Uterus (tissue), 4 donors: Measurements from ENCODE around the gene YARS1. TPM values are rescaled to one million over a fixed set of nuclear protein-coding genes. Genes with fewer than 3 reads are reported as not detected.

Source experiments
- DNase-seq, 2 donors: peaks; one replicate each; pipeline ENCODE4 v3.0.0-alpha.2; 2019 to 2020
- H3K27ac ChIP-seq, 2 donors: fragments of 200-600 bp; sonication (generic); 1 replicate in 1 of 2; 2 replicates in 1 of 2; pipeline ENCODE4 v1.5.1; 2016 to 2018
- H3K27me3 ChIP-seq, 2 donors: fragments of 200-600 bp; sonication (generic); one replicate each; pipeline ENCODE4 v1.5.1; 2018 to 2019; ENCODE audit warnings: control low read depth in 1 of 2
- H3K36me3 ChIP-seq, 2 donors: fragments of 200-600 bp; sonication (generic); one replicate each; pipeline ENCODE4 v1.5.1; 2019; ENCODE audit warnings: control low read depth in 1 of 2
- H3K4me1 ChIP-seq, 2 donors: fragments of 200-600 bp; sonication (generic); one replicate each; pipeline ENCODE4 v1.5.1; 2018 to 2019; ENCODE audit warnings: control low read depth in 1 of 2
- H3K4me3 ChIP-seq, 2 donors: fragments of 200-600 bp; sonication (generic); 1 replicate in 1 of 2; 2 replicates in 1 of 2; pipeline ENCODE4 v1.5.1; 2018 to 2019; ENCODE audit warnings: mild to moderate bottlenecking in 1 of 2
- H3K9me3 ChIP-seq, 2 donors: fragments of 200-600 bp; sonication (generic); one replicate each; pipeline ENCODE4 v1.5.1; 2019; ENCODE audit warnings: control low read depth in 1 of 2
- POLR2A ChIP-seq, 2 donors: fragments of 450-650 bp; IDR thresholded peaks; one replicate each; pipeline ENCODE4 v1.6.1; 2016; ENCODE audit warnings: antibody characterized with exemption in 2 of 2, mild to moderate bottlenecking in 1 of 2, moderate library complexity in 1 of 2
- intact Hi-C: fragments of 100-400 bp; cut with DNase I; formaldehyde crosslinking; loops from one replicate; pipeline ENCODE4 v1.15.1; 2023; ENCODE audit warnings: low total_unique reads
- total RNA-seq, 4 donors: library from RNA; depleted of rRNA in 3 of 4; stranded (reverse); fragments of >200 nt in 3 of 4; gene quantifications; one replicate each; pipeline versions ENCODE4 v1.1.0 to v1.2.4, GENCODE V29; 2014 to 2023
- TF ChIP-seq, protein P1 (sequence below), 4 experiments: fragments of 200-600 bp in 2 of 4; fragments of 450-650 bp in 2 of 4; sonication (generic) in 2 of 4; IDR thresholded peaks; one replicate each; pipeline ENCODE4 v1.5.1; 2016 to 2019; ENCODE audit warnings: antibody characterized with exemption in 4 of 4, mild to moderate bottlenecking in 2 of 4, moderate library complexity in 1 of 4
- donor health status: DM: yes; HTN: yes; CAD: no.

YARS1 gene
- total RNA-seq, 4 donors from 2014 or later = 15.9 to 67.7 (median 30.4) TPM

DNA sequence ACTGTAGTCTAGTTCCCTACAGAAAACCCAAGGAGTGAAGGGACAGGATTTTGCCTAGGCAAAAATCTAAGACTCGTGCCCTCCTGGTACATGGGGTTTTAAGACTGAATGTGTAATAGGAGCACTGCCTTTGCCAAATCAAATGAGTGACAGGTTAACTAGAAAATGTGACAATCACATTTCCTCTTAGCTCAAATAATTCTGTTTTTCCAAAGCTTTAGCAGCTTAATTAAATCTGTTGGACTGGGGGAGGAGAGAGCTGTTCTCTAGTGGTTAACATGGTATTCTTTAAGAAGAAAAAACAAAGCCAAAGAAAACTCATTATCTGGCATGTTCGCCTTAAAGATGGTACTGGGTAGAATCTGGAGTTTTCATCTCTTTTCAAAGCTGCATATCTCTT lies 41.0 kb upstream of the YARS1 start:
- no peaks in the 10 kb centered on the region for H3K36me3 ChIP-seq
- intact Hi-C loops = no loop called here

GRCh38 chr1:32855861-32856617 lies 38.9 kb upstream of the YARS1 start:
- no peaks in the 10 kb centered on the region for H3K36me3 ChIP-seq

More for the DNA sequence above, 41.0 kb upstream of the YARS1 start:
- TF ChIP-seq, protein P1, sequence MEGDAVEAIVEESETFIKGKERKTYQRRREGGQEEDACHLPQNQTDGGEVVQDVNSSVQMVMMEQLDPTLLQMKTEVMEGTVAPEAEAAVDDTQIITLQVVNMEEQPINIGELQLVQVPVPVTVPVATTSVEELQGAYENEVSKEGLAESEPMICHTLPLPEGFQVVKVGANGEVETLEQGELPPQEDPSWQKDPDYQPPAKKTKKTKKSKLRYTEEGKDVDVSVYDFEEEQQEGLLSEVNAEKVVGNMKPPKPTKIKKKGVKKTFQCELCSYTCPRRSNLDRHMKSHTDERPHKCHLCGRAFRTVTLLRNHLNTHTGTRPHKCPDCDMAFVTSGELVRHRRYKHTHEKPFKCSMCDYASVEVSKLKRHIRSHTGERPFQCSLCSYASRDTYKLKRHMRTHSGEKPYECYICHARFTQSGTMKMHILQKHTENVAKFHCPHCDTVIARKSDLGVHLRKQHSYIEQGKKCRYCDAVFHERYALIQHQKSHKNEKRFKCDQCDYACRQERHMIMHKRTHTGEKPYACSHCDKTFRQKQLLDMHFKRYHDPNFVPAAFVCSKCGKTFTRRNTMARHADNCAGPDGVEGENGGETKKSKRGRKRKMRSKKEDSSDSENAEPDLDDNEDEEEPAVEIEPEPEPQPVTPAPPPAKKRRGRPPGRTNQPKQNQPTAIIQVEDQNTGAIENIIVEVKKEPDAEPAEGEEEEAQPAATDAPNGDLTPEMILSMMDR (IDR thresholded peaks at IDR 0.05) = no peak
- TF ChIP-seq POLR2A (IDR thresholded peaks at IDR 0.05) = no peak
- Histone ChIP-seq H3K9me3 (no peaks in the 10 kb centered on the region), H3K27me3 (no peaks in the 10 kb centered on the region), H3K4me1 (no peaks in the 10 kb centered on the region), H3K4me3 (no peak overlapping the region), H3K27ac (no peak overlapping the region)
- DNase-seq = no peak

DNA sequence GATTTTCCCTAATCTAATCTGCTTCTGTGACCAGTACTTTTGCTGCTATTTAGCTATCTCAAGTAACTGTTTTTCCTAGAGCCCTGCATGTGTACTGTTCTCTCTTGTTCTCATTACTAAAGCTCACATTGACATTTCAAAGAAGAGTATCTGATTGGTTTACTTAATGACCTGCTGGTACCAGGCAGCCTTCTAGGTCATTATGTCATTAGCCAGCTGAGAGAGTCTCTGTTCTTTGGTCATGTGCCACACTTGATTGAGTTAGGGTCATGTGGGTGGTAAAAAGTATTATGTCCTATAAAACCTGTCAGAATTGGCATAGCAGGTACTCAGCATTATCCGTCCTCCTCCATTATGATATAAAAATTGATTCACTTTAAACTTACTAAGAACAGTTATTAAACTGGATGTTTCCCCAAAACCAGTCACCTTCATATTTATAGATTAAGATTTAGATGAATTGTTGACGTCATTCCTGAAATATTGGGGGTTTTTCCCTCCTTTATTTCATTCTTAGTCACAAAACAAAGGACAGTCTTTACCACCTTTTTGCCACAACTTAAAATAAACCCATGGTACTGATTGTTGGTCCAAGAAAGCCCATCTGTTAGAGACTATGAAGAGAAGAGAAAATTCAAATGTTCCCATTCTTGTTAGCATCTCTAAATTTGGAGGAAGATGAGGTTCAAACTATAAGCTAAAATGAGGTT lies 31.4 kb upstream of the YARS1 start:
- Histone ChIP-seq H3K27ac (no peak overlapping the region), H3K27me3 (no peaks in the 10 kb centered on the region), H3K36me3 (no peaks in the 10 kb centered on the region), H3K9me3 (no peaks in the 10 kb centered on the region), H3K4me3 (no peak overlapping the region), H3K4me1 (no peaks in the 10 kb centered on the region)
- TF ChIP-seq, protein P1 (IDR thresholded peaks at IDR 0.05) = no peak
- TF ChIP-seq POLR2A (IDR thresholded peaks at IDR 0.05) = no peak
- intact Hi-C loops = no loop called here
- DNase-seq = no peak

More at GRCh38 chr1:32855861-32856617, 38.9 kb upstream of the YARS1 start:
- no peak overlapping the region for H3K4me3 ChIP-seq
- H3K27ac ChIP-seq = no peak overlapping the region
- no peaks in the 10 kb centered on the region for H3K4me1 ChIP-seq
- H3K27me3 ChIP-seq = no peaks in the 10 kb centered on the region
- DNase-seq = no peak
- intact Hi-C loops = no loop called here
- TF ChIP-seq POLR2A (IDR thresholded peaks at IDR 0.05) = no peak
- TF ChIP-seq, protein P1 (IDR thresholded peaks at IDR 0.05) = no peak
- H3K9me3 ChIP-seq = no peaks in the 10 kb centered on the region

- Histone ChIP-seq H3K4me1 (no peaks in the 10 kb centered on the region), H3K9me3 (no peaks in the 10 kb centered on the region), H3K4me3 (no peak overlapping the region), H3K27me3 (no peaks in the 10 kb centered on the region), H3K36me3 (no peaks in the 10 kb centered on the region), H3K27ac (no peak overlapping the region)
- no peak for TF ChIP-seq POLR2A (IDR thresholded peaks at IDR 0.05)
- TF ChIP-seq, protein P1 (IDR thresholded peaks at IDR 0.05) = no peak
- intact Hi-C loops = no loop called here
- no peak for DNase-seq
These were observed 14.7 kb upstream of the YARS1 start for GRCh38 chr1:32831878-32832277.
